C4-2B (cell line): ENCODE results near the gene ZNF222.

Experiments
- CTCF ChIP-seq: fragments of 450-650 bp; conservative IDR thresholded peaks from 2 replicates; pipeline ENCODE4 v1.5.1; 2017; ENCODE audit warnings: mild to moderate bottlenecking
- ZFX ChIP-seq: fragments of 450-650 bp; IDR thresholded peaks from 2 replicates; pipeline ENCODE4 v1.6.1; 2017

GRCh38 chr19:44071824-44072542, 46.8 kb downstream of the ZNF222 start, which contains the start of gene ZNF284:
- TF ChIP-seq CTCF (no peak), ZFX (no peak)
